ENCODE data around the gene GNRH2.

Gene GNRH2

GRCh38 chr20:3027987-3028386 lies 15.4 kb upstream of the GNRH2 start:
- Histone ChIP-seq H3K36me3 (ENCODE audit: control insufficient read depth in 2 of 2, insufficient read depth in 1 of 2, low read length in 2 of 2) (peaks cover 39 to 83% of the 10 kb centered on the region in 2 experiments; a peak in 2 of 3 replicates), H3K27ac (ENCODE audit: extremely low read depth, low read depth, low read length) (no peak overlapping the region), H3K4me1 (ENCODE audit: control insufficient read depth, insufficient read depth, low read length) (no peaks in the 10 kb centered on the region), H3K9me3 (ENCODE audit: control insufficient read depth, insufficient read depth, low read depth, low read length) (no peaks in the 10 kb centered on the region), H3K4me3 (ENCODE audit: low read depth, low read length) (no peak overlapping the region)
- TF ChIP-seq BCL11B (tag by site-specific recombination; IDR thresholded peaks at IDR 0.05; ENCODE audit: low read depth), result no peak
- no peak for TF ChIP-seq ZNF530 (tag by site-specific recombination; IDR thresholded peaks at IDR 0.05; ENCODE audit: low read depth)
- no peak for TF ChIP-seq MYNN (tag by site-specific recombination; IDR thresholded peaks at IDR 0.05; ENCODE audit: borderline replicate concordance)
- no peak for TF ChIP-seq ZNF514 (tag by site-specific recombination; IDR thresholded peaks at IDR 0.05)
- no peak for TF ChIP-seq ZNF23 (tag by site-specific recombination; IDR thresholded peaks at IDR 0.05; ENCODE audit: borderline replicate concordance)
- no peak for TF ChIP-seq ZNF629 (tag by site-specific recombination; IDR thresholded peaks at IDR 0.05)
- TF ChIP-seq ZNF202 (tag by site-specific recombination; IDR thresholded peaks at IDR 0.05; ENCODE audit: borderline replicate concordance), result no peak
- ChIA-PET CTCF (interaction anchor here (0.6 kb wide), 1 partner anchor 64 kb away, joined by 5 read pairs; no protein-coding TSS in a partner anchor), POLR2A (no interaction called here)

GRCh38 chr20:3031524-3032147 lies 11.8 kb upstream of the GNRH2 start:
- TF ChIP-seq ZNF600 (tag by site-specific recombination; IDR thresholded peaks at IDR 0.05), result no peak
- no peak overlapping the region for H3K4me3 ChIP-seq (ENCODE audit: low read depth, low read length)
- peaks cover 47 to 83% of the 10 kb centered on the region in 2 experiments for H3K36me3 ChIP-seq (ENCODE audit: control insufficient read depth in 2 of 2, insufficient read depth in 1 of 2, low read length in 2 of 2)
- no peak overlapping the region for H3K27ac ChIP-seq (ENCODE audit: extremely low read depth, low read depth, low read length)
- ChIA-PET POLR2A (no interaction called here), CTCF (interaction anchor here (0.9 kb wide), 1 partner anchor 22 kb away, joined by 3 read pairs; no protein-coding TSS in a partner anchor)
- H3K9me3 ChIP-seq (ENCODE audit: control insufficient read depth, insufficient read depth, low read depth, low read length), result no peaks in the 10 kb centered on the region
- no peaks in the 10 kb centered on the region for H3K4me1 ChIP-seq (ENCODE audit: control insufficient read depth, insufficient read depth, low read length)

GRCh38 chr20:3032624-3033023 lies 10.8 kb upstream of the GNRH2 start:
- POLR2A ChIA-PET, result no interaction called here
- H3K4me1 ChIP-seq (ENCODE audit: control insufficient read depth, insufficient read depth, low read length), result no peaks in the 10 kb centered on the region
- TF ChIP-seq ZNF664 (tag by site-specific recombination; IDR thresholded peaks at IDR 0.05) (no peak), ZNF366 (tag by site-specific recombination; conservative IDR thresholded peaks at IDR 0.05) (no peak), ZNF473 (tag by site-specific recombination; IDR thresholded peaks at IDR 0.05) (no peak), ZNF112 (tag by site-specific recombination; IDR thresholded peaks at IDR 0.05) (no peak), ZBTB6 (tag by site-specific recombination; IDR thresholded peaks at IDR 0.05) (no peak), ZNF639 (tag by site-specific recombination; IDR thresholded peaks at IDR 0.05) (no peak), ZNF157 (tag by site-specific recombination; IDR thresholded peaks at IDR 0.05) (no peak)
- H3K27ac ChIP-seq (ENCODE audit: extremely low read depth, low read depth, low read length), result no peak overlapping the region
- H3K9me3 ChIP-seq (ENCODE audit: control insufficient read depth, insufficient read depth, low read depth, low read length), result no peaks in the 10 kb centered on the region
- peaks cover 45 to 83% of the 10 kb centered on the region in 2 experiments for H3K36me3 ChIP-seq (ENCODE audit: control insufficient read depth in 2 of 2, insufficient read depth in 1 of 2, low read length in 2 of 2)
- CTCF ChIA-PET, result interaction anchor here (0.7 kb wide), 1 partner anchor 1269 kb away, joined by 3 read pairs; no protein-coding TSS in a partner anchor
- H3K4me3 ChIP-seq (ENCODE audit: low read depth, low read length), result no peak overlapping the region

- Histone ChIP-seq H3K9me3 (ENCODE audit: control insufficient read depth, insufficient read depth, low read depth, low read length) (no peaks in the 10 kb centered on the region), H3K4me3 (ENCODE audit: low read depth, low read length) (no peak overlapping the region), H3K27ac (ENCODE audit: extremely low read depth, low read depth, low read length) (no peak overlapping the region), H3K36me3 (ENCODE audit: control insufficient read depth in 2 of 2, insufficient read depth in 1 of 2, low read length in 2 of 2) (peaks cover 31 to 74% of the 10 kb centered on the region in 2 experiments), H3K4me1 (ENCODE audit: control insufficient read depth, insufficient read depth, low read length) (peaks cover 12% of the 10 kb centered on the region)
- POLR2A ChIA-PET, result no interaction called here
- CTCF ChIA-PET, result interaction anchor here (0.6 kb wide), 1 partner anchor 1742 kb away, joined by 3 read pairs; no protein-coding TSS in a partner anchor
- no peak for TF ChIP-seq ZNF670 (tag by site-specific recombination; IDR thresholded peaks at IDR 0.05; ENCODE audit: low read depth)
- peak; percentile 20; the same call in 1 of the 2 replicates for TF ChIP-seq PRDM1 (tag by site-specific recombination; IDR thresholded peaks at IDR 0.05)
These were observed 5.8 kb upstream of the GNRH2 start for GRCh38 chr20:3037654-3038053.

All from HEK293 (cell line).